ENCODE measurements around the gene GRIP2. TPM values are rescaled to one million over a fixed set of nuclear protein-coding genes. Genes with fewer than 3 reads are reported as not detected.

GRIP2 gene
- total RNA-seq, 1 experiment from 2014 or later: 1.1 TPM

DNA sequence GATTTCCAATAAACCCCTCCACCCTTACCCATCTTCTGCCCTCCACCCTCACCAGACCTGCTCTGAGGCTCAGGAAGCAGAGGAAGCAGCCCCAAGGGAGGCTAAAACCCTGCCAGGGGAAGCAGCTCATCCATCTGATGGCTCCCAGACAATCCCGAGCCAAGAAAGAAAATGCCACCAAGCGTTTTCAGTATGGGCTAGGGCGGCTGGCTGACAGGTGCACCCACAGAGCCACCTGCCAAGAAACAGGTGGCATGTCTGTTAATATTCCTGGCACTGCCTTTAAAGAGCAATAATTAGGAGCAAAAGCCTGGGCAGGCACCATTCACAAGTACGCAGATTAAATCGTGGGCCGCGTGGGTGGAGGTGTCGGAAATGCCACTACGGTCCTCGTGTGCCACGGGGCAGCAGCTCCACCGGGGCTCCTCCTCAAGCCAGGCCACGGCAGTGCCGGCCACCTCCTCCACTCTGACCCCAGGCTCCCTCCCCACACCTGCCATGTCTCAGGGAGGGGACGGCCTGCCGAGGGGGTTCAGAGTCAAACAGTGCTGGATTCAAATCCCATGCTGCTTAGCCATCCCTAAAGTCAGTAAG lies 23.9 kb upstream of the GRIP2 start:
- in situ Hi-C loops (cut with HindIII; ENCODE audit: low sequenced_read_pairs): no loop called here
- peak; percentile 93 for DNase-seq (ENCODE audit: low spot score)

DNA sequence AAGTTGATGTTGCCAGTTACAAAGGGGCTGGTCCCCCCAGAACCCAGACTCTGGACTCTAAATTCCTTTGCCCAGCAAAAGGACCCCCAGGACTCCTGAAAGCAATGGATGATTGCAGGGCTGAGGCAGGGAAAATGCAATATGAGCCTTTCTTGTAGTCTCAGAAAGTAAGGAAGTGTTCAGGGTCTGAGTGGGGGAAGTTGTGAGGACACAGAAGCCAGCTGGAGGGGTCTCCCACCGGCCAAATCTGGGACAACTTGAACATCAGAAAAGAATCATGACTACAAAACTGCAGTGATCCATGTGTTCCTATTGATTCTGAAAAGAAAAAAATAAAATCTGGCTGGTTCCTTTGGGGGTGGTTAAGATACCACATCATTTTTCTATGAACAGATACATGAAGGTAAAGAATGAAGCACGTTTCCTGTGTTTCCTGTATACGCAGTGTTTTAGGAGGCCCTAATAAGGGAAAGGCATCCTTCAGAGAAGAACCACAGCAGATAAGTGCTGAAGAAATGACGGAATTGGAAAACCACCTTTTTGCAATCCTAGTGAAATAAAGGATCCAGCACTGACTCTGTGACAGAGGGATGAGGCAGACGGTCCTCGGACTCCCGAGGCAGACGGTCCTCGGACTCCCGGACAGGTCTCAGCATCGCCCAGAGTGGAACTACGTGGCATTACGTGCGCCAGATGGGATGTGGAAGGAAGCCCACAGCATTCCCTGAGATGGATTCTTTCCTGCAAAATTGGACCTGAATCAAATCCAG lies 22.2 kb upstream of the GRIP2 start:
- in situ Hi-C loops (cut with HindIII; ENCODE audit: low sequenced_read_pairs): no loop called here
- no peak for DNase-seq (ENCODE audit: low spot score)

DNA sequence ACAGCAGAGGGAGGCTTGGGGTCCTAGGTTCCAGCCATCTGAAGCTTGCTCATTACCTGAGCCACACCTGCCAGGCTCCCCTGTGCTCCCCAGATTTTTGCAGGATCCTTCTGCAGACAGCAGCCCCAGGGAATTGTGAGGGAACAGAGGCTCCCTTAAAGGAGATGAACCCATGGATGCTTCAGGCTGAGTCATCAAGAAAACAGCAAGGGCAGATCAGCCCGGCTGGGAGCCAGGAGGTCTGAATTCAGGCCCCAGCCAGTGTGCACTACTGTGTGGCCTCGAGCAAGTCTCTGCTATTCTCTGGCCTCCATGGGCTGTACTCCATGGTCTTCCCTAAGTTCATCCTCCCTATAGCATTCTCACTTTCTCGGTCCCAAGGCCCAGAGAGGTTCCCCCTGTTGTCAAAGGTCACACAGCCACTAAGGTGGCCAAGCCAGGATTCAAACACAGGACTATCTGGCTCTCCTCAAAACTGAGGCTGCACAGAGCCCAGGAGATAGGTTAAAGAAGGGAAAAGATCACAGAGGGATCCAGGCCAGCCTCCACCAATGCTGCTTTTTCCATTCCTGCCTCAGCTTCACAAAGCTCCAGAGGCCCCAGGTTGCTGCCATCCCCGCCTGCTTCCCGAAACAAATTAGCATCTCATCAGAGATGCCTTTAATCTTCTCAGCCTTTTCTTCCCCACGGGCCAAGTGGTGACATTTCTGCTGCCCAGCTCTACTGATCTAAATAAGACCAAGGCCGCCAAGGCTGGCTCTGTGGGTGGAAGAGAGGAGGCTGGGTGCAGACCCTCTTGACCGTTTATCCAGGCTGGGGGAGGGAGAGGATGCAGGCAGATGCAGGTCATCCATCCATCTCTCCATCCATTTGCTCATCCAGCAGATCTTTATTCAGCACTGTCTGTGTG lies 21.2 kb upstream of the GRIP2 start:
- in situ Hi-C loops (cut with HindIII; ENCODE audit: low sequenced_read_pairs): no loop called here
- no peak for DNase-seq (ENCODE audit: low spot score)

DNA sequence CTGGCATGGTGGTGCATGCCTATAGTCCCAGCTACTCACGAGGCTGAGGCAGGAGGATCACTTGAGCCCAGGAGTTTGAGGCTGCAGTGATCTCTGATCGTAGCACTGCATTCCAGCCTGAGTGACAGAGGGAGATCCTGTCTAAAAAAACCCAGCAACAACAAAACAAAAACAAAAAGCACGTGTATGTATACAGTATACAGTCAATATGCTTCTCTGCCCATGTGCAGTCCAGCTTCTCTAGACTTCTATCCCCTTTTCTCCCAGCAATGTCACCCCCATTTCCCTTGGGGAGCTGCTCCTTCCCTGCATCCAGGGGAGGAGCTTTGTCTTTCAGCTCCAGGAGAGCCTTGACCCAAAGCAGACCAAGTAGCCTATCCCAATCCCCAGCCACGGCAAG lies 20.0 kb upstream of the GRIP2 start:
- in situ Hi-C loops (cut with HindIII; ENCODE audit: low sequenced_read_pairs): no loop called here
- DNase-seq (ENCODE audit: low spot score): no peak

DNA sequence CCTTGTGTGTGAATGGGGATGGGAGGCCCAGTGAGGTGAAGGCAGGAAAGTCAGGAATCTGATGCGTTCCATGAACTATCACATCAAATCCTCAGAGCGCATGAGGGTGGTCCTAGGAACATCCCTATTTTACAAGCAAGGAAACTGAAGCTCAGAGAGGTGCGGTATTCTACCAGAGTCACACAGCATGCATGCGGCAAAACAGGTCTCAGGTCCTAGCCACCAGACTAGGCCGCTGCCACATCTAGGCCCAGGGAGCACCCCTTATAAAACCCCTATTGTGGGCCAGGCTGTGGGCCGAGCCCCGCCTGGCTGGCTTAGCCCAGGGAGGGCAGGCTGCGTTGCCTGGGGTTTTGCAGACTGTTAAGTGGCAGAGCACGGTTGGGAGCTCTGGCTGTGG lies 17.9 kb upstream of the GRIP2 start:
- no peak for DNase-seq (ENCODE audit: low spot score)
- in situ Hi-C loops (cut with HindIII; ENCODE audit: low sequenced_read_pairs): no loop called here

DNA sequence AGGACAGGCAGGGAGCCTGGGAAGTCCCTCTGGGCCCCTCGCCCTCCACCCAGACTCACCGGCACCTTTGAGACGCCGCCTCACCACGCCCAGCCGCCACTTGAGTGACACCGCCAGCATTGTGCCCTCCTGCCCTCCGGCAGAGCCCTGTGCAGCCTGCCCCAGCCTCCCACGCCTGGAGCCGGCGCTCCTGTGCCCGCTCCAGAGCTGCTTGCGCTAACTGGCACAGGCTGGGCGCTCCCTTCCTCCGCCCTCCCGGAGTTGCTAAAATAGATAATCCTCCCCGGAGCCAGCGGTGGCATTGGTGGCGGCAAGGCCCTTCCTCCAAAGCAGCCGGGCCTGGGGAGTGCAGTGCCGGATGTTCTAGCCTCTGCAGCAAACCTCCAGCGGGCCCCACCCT lies 15.7 kb upstream of the GRIP2 start:
- DNase-seq (ENCODE audit: low spot score): no peak
- in situ Hi-C loops (cut with HindIII; ENCODE audit: low sequenced_read_pairs): no loop called here

DNA sequence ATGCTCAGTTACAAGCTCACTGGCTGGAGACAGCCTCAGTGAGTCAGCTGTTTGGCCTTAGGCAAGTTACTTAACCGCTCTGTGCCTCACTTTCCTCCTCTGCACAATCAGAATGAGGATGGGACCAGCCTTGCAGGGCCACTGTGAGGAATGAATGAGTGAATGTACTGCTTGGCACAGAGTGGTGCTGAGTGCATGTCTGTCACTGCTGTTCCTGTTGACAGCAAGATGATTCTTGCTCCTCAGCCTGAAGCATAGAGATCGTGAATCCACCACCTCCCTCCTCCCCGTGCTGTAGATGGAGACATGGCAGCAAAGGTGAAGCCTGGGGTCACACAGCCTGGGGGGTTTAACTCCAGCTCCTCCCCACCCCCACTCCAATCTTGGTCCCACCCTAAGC lies 14.6 kb upstream of the GRIP2 start:
- DNase-seq (ENCODE audit: low spot score): no peak
- in situ Hi-C loops (cut with HindIII; ENCODE audit: low sequenced_read_pairs): no loop called here

DNA sequence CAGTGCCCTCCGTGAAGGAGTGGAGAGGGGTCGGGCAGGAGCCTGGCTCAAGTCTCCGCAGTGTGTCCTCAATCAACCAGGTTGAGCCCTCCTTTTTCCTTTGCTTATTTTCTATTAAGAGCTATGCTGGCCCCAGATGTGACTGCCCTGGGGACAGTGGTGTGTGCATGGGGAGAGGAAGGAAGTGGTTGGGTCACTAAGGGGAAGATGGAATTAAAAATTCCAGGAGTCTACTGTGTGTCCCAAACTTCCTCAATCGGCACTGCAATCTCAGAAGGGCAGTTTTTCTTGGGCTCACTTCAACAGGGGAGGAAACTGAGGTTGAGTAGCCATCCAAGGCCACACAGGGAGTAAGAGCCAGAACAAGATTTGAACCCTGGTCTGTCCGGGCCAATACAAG lies 13.7 kb upstream of the GRIP2 start:
- no peak for DNase-seq (ENCODE audit: low spot score)
- in situ Hi-C loops (cut with HindIII; ENCODE audit: low sequenced_read_pairs): no loop called here

DNA sequence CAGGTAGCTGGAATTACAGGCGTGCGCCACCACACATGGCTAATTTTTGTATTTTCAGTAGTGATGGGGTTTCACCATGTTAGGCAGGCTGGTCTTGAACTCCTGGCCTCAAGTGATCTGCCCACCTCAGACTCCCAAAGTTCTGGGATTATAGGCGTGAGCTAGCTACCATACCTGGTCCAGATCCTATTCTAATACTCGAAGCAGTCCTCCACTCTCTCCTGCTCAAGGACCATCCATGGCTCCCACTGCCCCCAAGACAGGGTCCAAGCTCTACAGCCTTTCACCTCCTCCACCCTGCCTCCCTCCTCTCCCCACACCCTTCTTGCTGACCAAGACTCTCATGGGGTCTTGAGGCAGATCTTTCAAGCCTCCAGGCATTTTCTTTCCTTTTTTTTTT lies 12.6 kb upstream of the GRIP2 start:
- no peak for DNase-seq (ENCODE audit: low spot score)
- in situ Hi-C loops (cut with HindIII; ENCODE audit: low sequenced_read_pairs): no loop called here

DNA sequence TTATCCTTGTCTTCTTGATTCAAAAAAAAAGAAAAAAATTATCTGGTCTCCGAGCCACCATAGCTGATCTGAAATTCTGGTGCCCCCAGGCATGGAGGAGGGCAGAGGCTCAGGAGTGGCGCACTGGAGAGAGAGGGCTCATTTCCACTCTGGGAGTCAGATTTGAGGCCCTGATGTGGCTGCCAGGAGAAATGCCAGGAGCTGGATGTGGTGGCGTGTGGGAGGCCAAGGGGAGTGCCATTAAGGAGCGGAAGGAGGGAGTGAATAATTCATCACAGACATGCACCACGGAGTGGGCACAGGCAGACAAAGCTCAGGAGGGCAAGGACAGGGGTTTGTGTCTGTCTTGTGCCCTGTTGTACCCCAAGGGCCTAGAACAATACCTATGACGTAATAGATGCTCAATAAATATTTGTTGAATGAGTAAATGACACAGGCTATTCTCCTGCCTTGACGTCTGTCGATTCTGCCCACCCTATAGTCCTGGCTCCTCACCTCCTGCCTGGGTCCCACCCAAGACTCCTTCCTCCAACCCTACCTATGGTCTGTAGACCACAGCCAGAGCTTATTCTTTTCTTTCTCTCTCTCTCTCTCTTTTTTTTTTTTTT lies 12.0 kb upstream of the GRIP2 start:
- in situ Hi-C loops (cut with HindIII; ENCODE audit: low sequenced_read_pairs): no loop called here
- DNase-seq (ENCODE audit: low spot score): no peak

DNA sequence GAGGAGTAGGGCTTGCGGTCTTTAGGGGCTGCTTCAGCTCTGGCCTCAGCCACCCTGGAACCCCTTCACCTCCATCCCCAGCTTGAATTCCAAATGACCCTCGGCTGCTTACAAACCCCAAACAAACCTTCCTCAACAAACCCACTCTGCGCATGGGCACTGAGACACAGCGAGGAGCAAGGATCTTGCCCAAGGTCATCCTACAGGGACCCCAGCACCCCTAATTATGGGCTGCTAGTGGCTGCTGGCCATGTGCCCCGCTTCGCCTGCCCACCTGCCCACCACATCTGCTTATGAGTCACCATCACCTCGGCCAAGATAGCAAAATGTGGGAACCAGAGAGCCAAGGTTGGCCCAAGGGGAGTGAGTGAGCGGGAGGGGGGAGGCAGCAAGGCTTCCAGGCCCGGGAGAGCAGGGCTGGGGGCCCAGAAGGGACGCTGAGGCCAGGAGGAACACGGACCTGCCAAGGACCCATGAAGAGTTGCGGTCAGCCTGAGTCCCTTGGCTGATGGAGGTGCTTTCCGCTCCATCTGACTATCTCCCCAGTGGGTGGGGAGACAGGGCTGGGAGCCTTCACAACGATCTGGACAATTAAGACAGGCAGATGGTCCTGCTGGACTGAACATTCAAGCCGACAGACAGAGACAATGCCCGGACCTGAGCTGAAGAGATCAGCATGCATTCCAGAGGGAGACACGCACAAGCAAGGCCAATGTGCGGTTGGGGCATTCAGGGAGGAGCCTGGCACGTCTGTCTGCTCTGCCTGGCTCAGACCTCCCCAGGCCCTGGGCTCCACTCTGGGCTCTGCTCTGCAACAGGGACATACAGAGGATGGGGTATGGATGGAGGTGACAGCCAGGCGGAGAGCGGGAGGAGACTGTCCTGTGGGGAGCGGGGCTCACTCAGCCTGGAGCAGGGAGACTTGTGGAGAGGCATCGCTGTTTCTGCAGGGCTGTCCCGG lies 10.8 kb upstream of the GRIP2 start:
- in situ Hi-C loops (cut with HindIII; ENCODE audit: low sequenced_read_pairs): no loop called here
- peak; percentile 93 for DNase-seq (ENCODE audit: low spot score)

DNA sequence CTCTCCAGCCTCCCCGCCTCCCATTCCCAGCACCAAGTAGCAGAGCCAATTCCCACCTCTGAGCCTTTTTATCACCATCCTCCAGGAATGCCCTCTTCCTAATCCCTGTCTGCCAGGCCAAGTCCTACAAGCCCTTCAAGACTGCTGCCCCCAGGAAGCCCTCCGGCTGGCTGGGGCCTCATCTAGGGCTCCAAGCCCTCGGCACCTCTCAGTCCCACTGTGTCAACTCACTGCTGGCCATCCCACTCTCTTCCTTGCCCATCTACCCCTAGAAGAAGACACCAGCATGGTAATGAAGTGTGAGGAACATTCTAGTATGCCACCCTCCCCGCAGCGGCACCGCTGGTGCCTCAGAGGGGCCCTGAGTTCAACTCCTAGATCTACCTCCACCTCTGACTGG lies 10.0 kb upstream of the GRIP2 start:
- in situ Hi-C loops (cut with HindIII; ENCODE audit: low sequenced_read_pairs): no loop called here
- DNase-seq (ENCODE audit: low spot score): no peak

DNA sequence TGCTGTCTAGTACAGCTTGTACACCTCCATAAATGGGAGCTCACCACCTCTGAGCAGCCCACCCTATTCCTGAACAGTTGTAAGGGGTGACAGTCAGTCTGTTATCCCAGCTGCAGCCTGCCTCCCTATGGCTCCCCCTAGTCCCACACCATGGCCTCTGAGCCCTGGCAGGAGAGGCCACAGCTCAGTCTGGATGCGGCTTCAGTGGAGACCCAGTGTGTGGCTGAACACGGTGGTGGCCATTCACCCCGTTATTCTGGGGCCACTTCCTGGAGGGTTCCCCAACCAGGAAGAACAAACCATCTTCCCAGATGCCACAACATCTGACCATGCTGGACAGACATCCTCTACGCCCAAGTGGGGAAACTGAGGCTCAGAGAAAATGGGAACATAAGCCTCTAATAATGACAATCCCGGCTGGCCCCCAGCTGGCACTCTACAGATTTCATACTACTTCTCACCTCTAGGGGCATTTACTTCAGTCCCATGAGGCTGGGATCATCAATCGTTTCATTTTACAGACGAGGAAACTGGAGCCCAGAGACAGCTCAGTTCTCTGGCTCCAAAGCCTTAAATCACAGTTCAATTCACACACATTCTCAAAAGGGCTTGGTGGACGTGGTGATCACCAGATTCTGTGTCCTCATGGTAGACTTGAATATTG lies 9.2 kb upstream of the GRIP2 start:
- in situ Hi-C loops (cut with HindIII; ENCODE audit: low sequenced_read_pairs): no loop called here
- no peak for DNase-seq (ENCODE audit: low spot score)

DNA sequence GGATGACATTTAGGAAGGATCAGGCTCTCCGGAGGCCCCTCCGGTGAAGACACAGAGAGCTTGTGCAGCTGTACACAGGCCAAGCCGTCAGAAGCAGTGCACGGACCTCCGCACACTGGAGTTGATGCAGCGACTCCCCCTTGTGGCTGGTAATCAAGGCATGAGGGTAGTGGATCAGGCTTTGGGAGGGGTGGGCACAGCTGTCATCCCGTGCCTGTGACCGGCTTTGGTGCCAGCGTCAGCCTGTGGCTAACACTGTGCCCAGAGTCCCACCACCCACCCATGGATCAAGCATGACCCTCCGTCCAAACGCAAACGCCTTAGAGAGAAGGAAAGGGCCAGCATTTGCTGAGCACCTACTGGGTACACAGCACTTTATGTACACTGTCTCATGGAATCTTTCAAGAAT lies 8.2 kb upstream of the GRIP2 start:
- in situ Hi-C loops (cut with HindIII; ENCODE audit: low sequenced_read_pairs): no loop called here
- DNase-seq (ENCODE audit: low spot score): peak; percentile 50

DNA sequence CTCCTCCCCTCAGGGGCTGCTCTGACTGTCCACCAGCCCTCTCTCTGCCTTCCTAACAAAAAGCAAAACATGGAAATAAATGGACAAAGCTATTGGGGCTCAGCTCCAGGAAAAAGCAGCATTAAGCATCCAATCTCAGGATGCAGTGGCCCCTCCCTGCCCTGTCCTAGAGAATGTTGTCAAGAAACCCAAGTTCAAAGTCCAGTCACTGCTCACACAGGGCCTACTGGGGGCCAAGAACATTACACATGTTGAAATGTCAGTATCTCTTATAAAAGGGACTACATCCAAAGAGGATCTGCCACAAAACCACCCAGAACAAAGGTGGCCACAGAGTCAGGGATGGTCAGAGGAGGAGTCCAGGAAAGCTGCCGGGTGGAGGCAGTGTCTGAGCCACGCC lies 7.6 kb upstream of the GRIP2 start:
- in situ Hi-C loops (cut with HindIII; ENCODE audit: low sequenced_read_pairs): no loop called here
- DNase-seq (ENCODE audit: low spot score): no peak

DNA sequence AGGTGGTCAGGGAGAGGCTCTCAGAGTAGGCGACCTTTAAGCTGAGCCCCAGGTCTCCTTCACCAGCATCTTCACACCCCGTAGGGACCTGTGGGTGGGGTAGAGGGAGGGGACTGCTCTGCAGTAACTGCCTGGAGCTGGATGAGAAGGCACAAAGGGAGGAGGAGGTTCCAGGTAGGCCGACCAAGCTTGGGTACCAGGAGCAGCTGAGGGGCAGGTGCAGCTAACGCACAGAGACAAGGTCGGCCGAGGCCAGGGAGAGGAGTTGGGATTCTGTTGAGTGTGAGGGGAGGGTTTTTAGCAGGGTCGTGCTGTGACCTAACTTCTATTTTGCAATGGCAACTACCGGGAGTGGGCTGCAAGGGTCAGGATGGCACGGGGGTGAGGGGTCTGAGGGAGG lies 5.9 kb upstream of the GRIP2 start:
- no peak for DNase-seq (ENCODE audit: low spot score)
- in situ Hi-C loops (cut with HindIII; ENCODE audit: low sequenced_read_pairs): no loop called here

DNA sequence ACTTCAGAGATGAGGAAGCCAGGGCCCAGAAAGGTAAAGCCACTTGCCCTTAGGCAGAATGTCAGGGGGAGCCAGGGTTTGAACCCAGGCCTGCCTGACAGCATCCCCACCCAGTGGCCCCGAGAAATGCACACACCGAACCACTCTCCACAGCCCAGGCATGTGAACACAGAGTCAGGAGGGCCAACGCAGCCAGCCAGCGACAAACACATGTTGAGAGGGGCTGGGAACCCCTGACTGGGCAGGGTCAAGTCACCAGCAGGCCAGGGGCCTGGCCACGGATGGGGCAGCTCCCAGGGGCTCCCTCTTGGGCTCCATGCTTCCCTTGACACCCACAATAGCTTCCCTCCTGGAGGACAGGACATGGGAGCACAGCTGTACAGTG lies 5.1 kb upstream of the GRIP2 start:
- in situ Hi-C loops (cut with HindIII; ENCODE audit: low sequenced_read_pairs): no loop called here
- no peak for DNase-seq (ENCODE audit: low spot score)

All from G401 (cell line).